ENCODE measurements around the gene TBC1D1. TPM values are rescaled to one million over a fixed set of nuclear protein-coding genes. Genes with fewer than 3 reads are reported as not detected.

TBC1D1 gene
- total RNA-seq, 2 donors from 2014 or later = 49.8 to 129 TPM

GRCh38 chr4:37949636-37950426 lies 58.9 kb downstream of the TBC1D1 start:
- TF ChIP-seq POLR2A (IDR thresholded peaks at IDR 0.05) = no peak
- TF ChIP-seq POLR2AphosphoS5 (IDR thresholded peaks at IDR 0.05) = no peak
- TF ChIP-seq, protein P1, sequence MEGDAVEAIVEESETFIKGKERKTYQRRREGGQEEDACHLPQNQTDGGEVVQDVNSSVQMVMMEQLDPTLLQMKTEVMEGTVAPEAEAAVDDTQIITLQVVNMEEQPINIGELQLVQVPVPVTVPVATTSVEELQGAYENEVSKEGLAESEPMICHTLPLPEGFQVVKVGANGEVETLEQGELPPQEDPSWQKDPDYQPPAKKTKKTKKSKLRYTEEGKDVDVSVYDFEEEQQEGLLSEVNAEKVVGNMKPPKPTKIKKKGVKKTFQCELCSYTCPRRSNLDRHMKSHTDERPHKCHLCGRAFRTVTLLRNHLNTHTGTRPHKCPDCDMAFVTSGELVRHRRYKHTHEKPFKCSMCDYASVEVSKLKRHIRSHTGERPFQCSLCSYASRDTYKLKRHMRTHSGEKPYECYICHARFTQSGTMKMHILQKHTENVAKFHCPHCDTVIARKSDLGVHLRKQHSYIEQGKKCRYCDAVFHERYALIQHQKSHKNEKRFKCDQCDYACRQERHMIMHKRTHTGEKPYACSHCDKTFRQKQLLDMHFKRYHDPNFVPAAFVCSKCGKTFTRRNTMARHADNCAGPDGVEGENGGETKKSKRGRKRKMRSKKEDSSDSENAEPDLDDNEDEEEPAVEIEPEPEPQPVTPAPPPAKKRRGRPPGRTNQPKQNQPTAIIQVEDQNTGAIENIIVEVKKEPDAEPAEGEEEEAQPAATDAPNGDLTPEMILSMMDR (IDR thresholded peaks at IDR 0.05) = no peak
- intact Hi-C loops (cut with DNase I) = no loop called here
- no peak overlapping the region for H3K4me3 ChIP-seq
- no peak overlapping the region for H3K27ac ChIP-seq
- WGBS = 80% methylated on average over 9 of the region's 9 CpGs
- no peaks in the 10 kb centered on the region for H3K36me3 ChIP-seq
- H3K4me1 ChIP-seq (replicated peaks) = no peaks in the 10 kb centered on the region
- no peaks in the 10 kb centered on the region for H3K27me3 ChIP-seq (replicated peaks; ENCODE audit: insufficient read depth)
- H3K9me3 ChIP-seq = no peaks in the 10 kb centered on the region
- no peak for DNase-seq (ENCODE audit: low spot score)

GRCh38 chr4:37951461-37952352 lies 60.8 kb downstream of the TBC1D1 start:
- Histone ChIP-seq H3K27me3 (replicated peaks; ENCODE audit: insufficient read depth) (no peaks in the 10 kb centered on the region), H3K4me3 (no peak overlapping the region), H3K27ac (no peak overlapping the region), H3K9me3 (no peaks in the 10 kb centered on the region), H3K4me1 (replicated peaks) (no peaks in the 10 kb centered on the region), H3K36me3 (no peaks in the 10 kb centered on the region)
- TF ChIP-seq, protein P1 (IDR thresholded peaks at IDR 0.05) = no peak
- no peak for TF ChIP-seq POLR2A (IDR thresholded peaks at IDR 0.05)
- no peak for TF ChIP-seq POLR2AphosphoS5 (IDR thresholded peaks at IDR 0.05)
- 71% methylated on average over 10 of the region's 10 CpGs for WGBS
- intact Hi-C loops (cut with DNase I) = no loop called here
- DNase-seq (ENCODE audit: low spot score) = no peak

DNA sequence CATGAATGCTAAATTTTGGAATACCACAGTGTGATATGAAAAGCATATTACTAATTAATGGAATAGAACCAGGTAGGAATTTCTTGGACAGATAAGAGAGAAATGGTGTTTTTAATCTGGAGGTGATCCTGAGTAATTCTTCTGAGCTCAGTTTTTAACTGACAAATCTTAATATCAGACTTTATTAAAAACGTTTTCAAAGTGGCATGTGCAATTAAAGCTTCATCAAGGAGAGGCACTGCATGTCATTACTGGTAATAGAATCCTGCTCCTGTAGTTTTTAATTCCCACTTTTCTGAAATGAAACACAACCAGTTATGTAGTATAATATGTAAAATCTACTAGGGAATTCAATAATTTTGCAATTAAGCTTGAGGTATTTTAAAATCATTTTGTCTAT lies 62.3 kb downstream of the TBC1D1 start:
- WGBS = 32% methylated on average over 1 of the region's 1 CpG
- Histone ChIP-seq H3K27me3 (replicated peaks; ENCODE audit: insufficient read depth) (no peaks in the 10 kb centered on the region), H3K27ac (no peak overlapping the region), H3K36me3 (no peaks in the 10 kb centered on the region), H3K4me1 (replicated peaks) (no peaks in the 10 kb centered on the region), H3K9me3 (no peaks in the 10 kb centered on the region), H3K4me3 (no peak overlapping the region)
- DNase-seq (ENCODE audit: low spot score) = no peak
- intact Hi-C loops (cut with DNase I) = no loop called here
- no peak for TF ChIP-seq POLR2A (IDR thresholded peaks at IDR 0.05)
- TF ChIP-seq, protein P1 (IDR thresholded peaks at IDR 0.05) = no peak
- TF ChIP-seq POLR2AphosphoS5 (IDR thresholded peaks at IDR 0.05) = no peak

DNA sequence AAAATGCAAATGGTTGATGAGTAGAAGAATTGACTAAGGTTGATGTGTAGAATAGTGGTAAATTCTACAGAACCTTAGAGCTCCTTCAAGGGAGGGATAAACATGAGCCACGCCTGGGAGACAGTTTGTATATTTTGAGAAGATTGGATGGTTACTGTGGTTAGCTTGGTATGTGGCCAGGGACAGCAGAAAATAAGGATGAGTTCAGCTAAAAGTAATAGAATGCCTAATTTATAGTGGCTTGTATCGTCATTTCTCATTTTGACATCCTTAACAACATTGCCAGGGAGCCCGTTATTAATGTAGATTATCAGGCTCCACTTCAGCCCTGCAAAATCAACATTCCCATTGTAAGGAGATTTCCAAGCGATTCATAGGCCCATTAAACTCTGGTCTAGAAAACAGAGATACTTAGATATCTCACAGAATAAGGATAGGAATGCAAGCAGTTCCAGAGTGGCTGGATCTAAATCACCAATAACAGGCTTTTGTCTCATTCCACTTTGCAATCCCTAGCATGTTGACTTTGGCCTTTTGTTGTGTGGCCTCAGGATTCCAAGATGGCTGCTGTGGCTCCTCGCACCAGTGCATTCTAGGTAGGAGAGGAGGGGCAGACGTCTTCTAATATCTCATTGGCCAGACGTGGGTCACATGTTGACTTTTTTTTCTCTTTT lies 62.9 kb downstream of the TBC1D1 start:
- no peaks in the 10 kb centered on the region for H3K9me3 ChIP-seq
- H3K4me3 ChIP-seq = no peak overlapping the region
- no peaks in the 10 kb centered on the region for H3K4me1 ChIP-seq (replicated peaks)
- H3K27me3 ChIP-seq (replicated peaks; ENCODE audit: insufficient read depth) = no peaks in the 10 kb centered on the region
- no peak for DNase-seq (ENCODE audit: low spot score)
- WGBS = 57% methylated on average over 7 of the region's 7 CpGs
- H3K36me3 ChIP-seq = no peaks in the 10 kb centered on the region
- intact Hi-C loops (cut with DNase I) = no loop called here
- H3K27ac ChIP-seq = no peak overlapping the region
- TF ChIP-seq, protein P1 (IDR thresholded peaks at IDR 0.05) = no peak
- TF ChIP-seq POLR2A (IDR thresholded peaks at IDR 0.05) (no peak), POLR2AphosphoS5 (IDR thresholded peaks at IDR 0.05) (no peak)

All from prostate gland (tissue), 2 donors.